GM23248 (cell line): ENCODE measurements around the gene TMEM26. TPM values are rescaled to one million over a fixed set of nuclear protein-coding genes. Genes with fewer than 3 reads are reported as not detected.

ENCODE experiments used
- DNase-seq: peaks from one replicate; pipeline ENCODE4 v3.0.0-alpha.2; 2015
- H2AFZ ChIP-seq: fragments of 200-600 bp; sonication (generic); 2 replicates; pipeline ENCODE4 v1.6.1; 2016; ENCODE audit warnings: antibody characterized with exemption
- H3F3A ChIP-seq: fragments of 200-600 bp; sonication (generic); 2 replicates; pipeline ENCODE4 v1.6.1; 2016; ENCODE audit warnings: mild to moderate bottlenecking, antibody characterized with exemption, mixed run types; ENCODE audit not compliant: insufficient read depth
- H3K27ac ChIP-seq: fragments of 200-600 bp; sonication (generic); 2 replicates; pipeline ENCODE4 v1.5.1; 2016; ENCODE audit warnings: mild to moderate bottlenecking
- H3K27me3 ChIP-seq: fragments of 200-600 bp; sonication (generic); replicated peaks from 2 replicates; pipeline ENCODE4 v1.6.1; 2016; ENCODE audit warnings: mild to moderate bottlenecking; ENCODE audit not compliant: insufficient read depth
- H3K36me3 ChIP-seq: fragments of 200-600 bp; sonication (generic); 2 replicates; pipeline ENCODE4 v1.6.1; 2016; ENCODE audit warnings: low read depth, mild to moderate bottlenecking
- H3K4me1 ChIP-seq: fragments of 200-600 bp; sonication (generic); 2 replicates; pipeline ENCODE4 v1.6.1; 2016; ENCODE audit warnings: mild to moderate bottlenecking; ENCODE audit not compliant: insufficient read depth
- H3K4me2 ChIP-seq: fragments of 200-600 bp; sonication (generic); one replicate; pipeline ENCODE4 v1.6.1; 2016; ENCODE audit warnings: mild to moderate bottlenecking; ENCODE audit not compliant: unreplicated experiment
- H3K4me3 ChIP-seq: fragments of 200-600 bp; sonication (generic); 2 replicates; pipeline ENCODE4 v1.5.1; 2016; ENCODE audit warnings: mild to moderate bottlenecking
- H3K79me2 ChIP-seq: fragments of 200-600 bp; sonication (generic); 2 replicates; pipeline ENCODE4 v1.6.1; 2016; ENCODE audit warnings: mild to moderate bottlenecking; ENCODE audit not compliant: insufficient read depth
- H3K9ac ChIP-seq: fragments of 200-600 bp; sonication (generic); 2 replicates; pipeline ENCODE4 v1.6.1; 2016; ENCODE audit warnings: mild to moderate bottlenecking
- H3K9me2 ChIP-seq: fragments of 200-600 bp; sonication (generic); 2 replicates; pipeline ENCODE4 v1.6.1; 2016; ENCODE audit warnings: mixed run types, mild to moderate bottlenecking, moderate library complexity; ENCODE audit not compliant: insufficient read depth
- H3K9me3 ChIP-seq: fragments of 200-600 bp; sonication (generic); one replicate; pipeline ENCODE4 v1.6.1; 2017; ENCODE audit warnings: low read depth
- H4K20me1 ChIP-seq: fragments of 200-600 bp; sonication (generic); 2 replicates; pipeline ENCODE4 v1.6.0; 2016; ENCODE audit not compliant: insufficient read depth
- EZH2 ChIP-seq: fragments of 200-600 bp; sonication (generic); IDR thresholded peaks from 2 replicates; pipeline ENCODE4 v1.6.1; 2018; ENCODE audit warnings: antibody characterized with exemption, mild to moderate bottlenecking; ENCODE audit not compliant: insufficient read depth, poor library complexity, severe bottlenecking
- EZH2phosphoT487 ChIP-seq: fragments of 200-600 bp; sonication (generic); IDR thresholded peaks from 2 replicates; pipeline ENCODE4 v1.6.1; 2018; ENCODE audit warnings: antibody characterized with exemption, moderate library complexity, mild to moderate bottlenecking, low read depth; ENCODE audit not compliant: insufficient read depth
- WGBS, 2 experiments: methylation state at CpG; one replicate each; pipeline ENCODE4 v1.1.6; 2015 to 2017; ENCODE audit warnings: low lambda C conversion rate in 2 of 2, low coverage in 1 of 2; ENCODE audit errors: missing lambda C conversion rate in 2 of 2; 5-methylcytosine and 5-hydroxymethylcytosine counted together
- in situ Hi-C: fragments of 300-500 bp; cut with MboI; formaldehyde crosslinking; loops from 2 replicates; pipeline ENCODE4 v1.15.0; 2020
- polyA plus RNA-seq: library from polyadenylated mRNA; unstranded; fragments of >200 nt; fragmentation: Nextera tagmentation; extraction: Ambion mirVana; gene quantifications from 2 replicates; pipeline ENCODE4 v1.2.1, GENCODE V29; 2016
- total RNA-seq: library from RNA; depleted of rRNA; stranded (reverse); fragments of >200 nt; shearing (Covaris generic); gene quantifications from 2 replicates; pipeline ENCODE4 v1.2.3, GENCODE V29; 2014

The TMEM26 gene
- total and polyA plus RNA-seq, 2 experiments from 2014 or later: 0.04 TPM; not detected in 1

GRCh38 chr10:61478621-61479312 lies 25.6 kb upstream of the TMEM26 start:
- TF ChIP-seq EZH2phosphoT487: no peak
- Histone ChIP-seq H3K79me2 (no peaks in the 10 kb centered on the region), H3K4me2 (no peak overlapping the region), H3K4me3 (no peak overlapping the region), H3K9me3 (no peaks in the 10 kb centered on the region), H2AFZ (no peak overlapping the region), H3K9me2 (no peaks in the 10 kb centered on the region), H3K4me1 (peaks cover 10% of the 10 kb centered on the region), H3K36me3 (no peaks in the 10 kb centered on the region), H3F3A (no peaks in the 10 kb centered on the region), H3K27me3 (no peaks in the 10 kb centered on the region), H3K27ac (no peak overlapping the region), H4K20me1 (no peaks in the 10 kb centered on the region), H3K9ac (no peak overlapping the region)
- 70 to 76% methylated on average over 4 of the region's 4 CpGs for WGBS, 2 experiments
- in situ Hi-C loops: no loop called here
- no peak for DNase-seq

GRCh38 chr10:61477451-61477850 lies 24.3 kb upstream of the TMEM26 start:
- TF ChIP-seq EZH2: no peak
- TF ChIP-seq EZH2phosphoT487: no peak
- H2AFZ ChIP-seq: no peak overlapping the region
- in situ Hi-C loops: no loop called here
- no peaks in the 10 kb centered on the region for H3K36me3 ChIP-seq
- no peaks in the 10 kb centered on the region for H3K9me2 ChIP-seq
- H3K27me3 ChIP-seq: no peaks in the 10 kb centered on the region
- WGBS, 2 experiments: 94 to 98% methylated on average over 1 of the region's 1 CpG
- no peak for DNase-seq
- no peaks in the 10 kb centered on the region for H4K20me1 ChIP-seq
- H3K4me1 ChIP-seq: peaks cover 10% of the 10 kb centered on the region
- no peak overlapping the region for H3K27ac ChIP-seq
- no peak overlapping the region for H3K4me2 ChIP-seq
- H3K79me2 ChIP-seq: no peaks in the 10 kb centered on the region
- H3F3A ChIP-seq: no peaks in the 10 kb centered on the region
- H3K9ac ChIP-seq: no peak overlapping the region
- H3K4me3 ChIP-seq: no peak overlapping the region
- no peaks in the 10 kb centered on the region for H3K9me3 ChIP-seq

GRCh38 chr10:61476529-61476928 lies 23.3 kb upstream of the TMEM26 start:
- 75 to 79% methylated on average over 1 of the region's 1 CpG for WGBS, 2 experiments
- TF ChIP-seq EZH2phosphoT487 (no peak), EZH2 (no peak)
- Histone ChIP-seq H3K4me1 (peaks cover 10% of the 10 kb centered on the region), H3K36me3 (no peaks in the 10 kb centered on the region), H3K27me3 (no peaks in the 10 kb centered on the region), H4K20me1 (no peaks in the 10 kb centered on the region), H3K27ac (no peak overlapping the region), H3K4me3 (no peak overlapping the region), H3F3A (no peaks in the 10 kb centered on the region), H3K4me2 (no peak overlapping the region), H2AFZ (no peak overlapping the region), H3K9ac (no peak overlapping the region), H3K9me3 (no peaks in the 10 kb centered on the region), H3K79me2 (no peaks in the 10 kb centered on the region), H3K9me2 (no peaks in the 10 kb centered on the region)
- in situ Hi-C loops: no loop called here
- DNase-seq: no peak

GRCh38 chr10:61475449-61475873 lies 22.3 kb upstream of the TMEM26 start:
- in situ Hi-C loops: no loop called here
- Histone ChIP-seq H4K20me1 (no peaks in the 10 kb centered on the region), H2AFZ (no peak overlapping the region), H3F3A (no peaks in the 10 kb centered on the region), H3K9me3 (no peaks in the 10 kb centered on the region), H3K4me1 (peaks cover 10% of the 10 kb centered on the region), H3K4me2 (peak overlapping the region; percentile 23), H3K4me3 (no peak overlapping the region), H3K27ac (no peak overlapping the region), H3K79me2 (no peaks in the 10 kb centered on the region), H3K27me3 (no peaks in the 10 kb centered on the region), H3K9me2 (no peaks in the 10 kb centered on the region), H3K36me3 (no peaks in the 10 kb centered on the region), H3K9ac (no peak overlapping the region)
- peak; percentile 61 for DNase-seq
- no peak for TF ChIP-seq EZH2
- no peak for TF ChIP-seq EZH2phosphoT487
- WGBS, 2 experiments: 68 to 76% methylated on average over 3 of the region's 3 CpGs
